Activated T-helper 1 cell treated with anti-CD3 and anti-CD28 coated beads, Interleukin-2, amount 50 U/mL, for 16 hours (primary cell): Measurements from ENCODE around the gene PCF11.
A peak's percentile ranks its signal among the peaks of the same experiment; 100 is the strongest.
"Not testable (repeated sequence)": the region's sequence is repeated elsewhere in the genome, so short reads cannot be mapped to it uniquely, and the experiment has no call there.

Experiments
- DNase-seq, 2 donors: peaks; one replicate each; pipeline ENCODE4 v3.0.0-alpha.2; 2020; ENCODE audit warnings: low read depth in 1 of 2, low spot score in 1 of 2

PCF11 gene, protein sequence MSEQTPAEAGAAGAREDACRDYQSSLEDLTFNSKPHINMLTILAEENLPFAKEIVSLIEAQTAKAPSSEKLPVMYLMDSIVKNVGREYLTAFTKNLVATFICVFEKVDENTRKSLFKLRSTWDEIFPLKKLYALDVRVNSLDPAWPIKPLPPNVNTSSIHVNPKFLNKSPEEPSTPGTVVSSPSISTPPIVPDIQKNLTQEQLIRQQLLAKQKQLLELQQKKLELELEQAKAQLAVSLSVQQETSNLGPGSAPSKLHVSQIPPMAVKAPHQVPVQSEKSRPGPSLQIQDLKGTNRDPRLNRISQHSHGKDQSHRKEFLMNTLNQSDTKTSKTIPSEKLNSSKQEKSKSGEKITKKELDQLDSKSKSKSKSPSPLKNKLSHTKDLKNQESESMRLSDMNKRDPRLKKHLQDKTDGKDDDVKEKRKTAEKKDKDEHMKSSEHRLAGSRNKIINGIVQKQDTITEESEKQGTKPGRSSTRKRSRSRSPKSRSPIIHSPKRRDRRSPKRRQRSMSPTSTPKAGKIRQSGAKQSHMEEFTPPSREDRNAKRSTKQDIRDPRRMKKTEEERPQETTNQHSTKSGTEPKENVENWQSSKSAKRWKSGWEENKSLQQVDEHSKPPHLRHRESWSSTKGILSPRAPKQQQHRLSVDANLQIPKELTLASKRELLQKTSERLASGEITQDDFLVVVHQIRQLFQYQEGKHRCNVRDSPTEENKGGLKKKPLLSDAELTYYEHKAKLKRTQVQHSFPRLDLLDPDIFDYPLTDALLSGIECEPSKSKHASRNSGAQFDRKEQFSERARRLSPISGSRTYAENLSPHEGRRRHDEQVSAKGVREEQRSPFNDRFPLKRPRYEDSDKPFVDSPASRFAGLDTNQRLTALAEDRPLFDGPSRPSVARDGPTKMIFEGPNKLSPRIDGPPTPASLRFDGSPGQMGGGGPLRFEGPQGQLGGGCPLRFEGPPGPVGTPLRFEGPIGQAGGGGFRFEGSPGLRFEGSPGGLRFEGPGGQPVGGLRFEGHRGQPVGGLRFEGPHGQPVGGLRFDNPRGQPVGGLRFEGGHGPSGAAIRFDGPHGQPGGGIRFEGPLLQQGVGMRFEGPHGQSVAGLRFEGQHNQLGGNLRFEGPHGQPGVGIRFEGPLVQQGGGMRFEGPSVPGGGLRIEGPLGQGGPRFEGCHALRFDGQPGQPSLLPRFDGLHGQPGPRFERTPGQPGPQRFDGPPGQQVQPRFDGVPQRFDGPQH (N-terminal part only)

DNA sequence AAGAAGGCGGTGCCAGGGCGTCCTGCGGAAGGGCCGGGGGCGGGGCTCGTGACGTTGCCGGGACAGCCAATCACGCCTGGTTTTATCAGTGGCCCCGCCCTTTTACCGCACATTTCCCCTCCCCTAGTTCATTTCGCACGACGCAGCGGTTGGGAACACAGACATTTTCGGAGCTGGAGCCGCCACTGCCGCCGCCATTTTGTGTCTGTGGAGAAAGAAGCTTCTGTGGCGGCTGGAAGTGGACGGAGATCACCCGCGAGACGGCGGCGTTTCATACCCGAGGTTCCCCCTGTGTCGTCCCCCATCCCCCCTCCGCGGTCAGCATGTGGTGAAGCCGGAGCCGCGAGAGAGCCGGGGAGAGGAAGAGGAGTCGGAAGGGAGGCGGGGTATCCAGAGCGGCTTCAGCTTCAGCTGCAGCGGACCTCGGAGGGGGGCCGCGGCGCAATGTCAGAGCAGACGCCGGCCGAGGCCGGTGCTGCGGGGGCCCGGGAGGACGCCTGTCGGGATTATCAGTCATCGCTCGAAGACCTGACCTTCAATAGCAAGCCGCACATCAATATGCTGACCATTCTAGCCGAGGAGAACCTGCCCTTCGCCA, at the start of gene PCF11:
PCF11 (plus strand) TSS at position 136 of the 598 bp plus-strand sequence; CDS start at position 445, 309 bp downstream.
- peak in 1 of 2 donors; percentile 94 for DNase-seq

DNA sequence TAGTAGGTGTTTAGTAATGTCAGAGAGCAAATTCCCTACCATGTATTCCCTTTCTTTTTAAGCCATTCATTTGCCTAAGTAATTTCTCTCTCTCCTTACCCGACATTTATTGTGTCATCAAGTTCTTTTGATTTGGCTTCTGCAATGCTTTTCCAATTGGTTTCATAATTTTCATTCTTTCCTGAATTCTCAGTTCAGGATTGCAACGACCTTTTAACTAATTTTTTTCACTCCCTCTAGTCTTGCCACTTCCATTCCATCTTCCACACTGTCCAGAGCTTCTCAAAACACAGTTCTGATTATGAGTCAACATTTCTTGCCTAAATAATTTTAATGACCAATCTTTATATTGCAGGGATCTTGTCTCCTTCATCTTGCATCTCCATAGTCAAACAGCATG, 44.0 kb upstream of the PCF11 start:
- DNase-seq: no peak

DNA sequence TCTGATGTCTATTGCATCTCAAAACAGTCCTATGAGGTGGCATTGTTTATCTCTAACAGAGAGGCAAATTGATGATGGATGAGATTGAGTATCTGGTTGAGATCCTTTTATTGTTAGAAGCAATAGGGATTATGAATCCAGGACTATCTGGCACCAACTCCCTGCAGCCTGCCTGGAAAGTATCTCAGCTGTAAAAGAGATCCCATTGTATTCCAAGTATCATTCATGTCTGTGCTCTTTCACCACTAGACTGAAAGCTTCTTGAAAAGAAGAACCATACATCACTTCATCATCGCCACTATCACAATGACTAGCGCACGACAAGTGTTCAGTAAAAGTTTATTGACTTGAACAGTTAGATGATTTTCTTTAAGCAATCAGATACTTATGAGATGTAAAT, 41.9 kb upstream of the PCF11 start:
- no peak for DNase-seq

GRCh38 chr11:83115551-83115950, 41.4 kb upstream of the PCF11 start:
- no peak for DNase-seq

- DNase-seq: no peak
Measured at GRCh38 chr11:83116015-83116641, 40.8 kb upstream of the PCF11 start.

DNA sequence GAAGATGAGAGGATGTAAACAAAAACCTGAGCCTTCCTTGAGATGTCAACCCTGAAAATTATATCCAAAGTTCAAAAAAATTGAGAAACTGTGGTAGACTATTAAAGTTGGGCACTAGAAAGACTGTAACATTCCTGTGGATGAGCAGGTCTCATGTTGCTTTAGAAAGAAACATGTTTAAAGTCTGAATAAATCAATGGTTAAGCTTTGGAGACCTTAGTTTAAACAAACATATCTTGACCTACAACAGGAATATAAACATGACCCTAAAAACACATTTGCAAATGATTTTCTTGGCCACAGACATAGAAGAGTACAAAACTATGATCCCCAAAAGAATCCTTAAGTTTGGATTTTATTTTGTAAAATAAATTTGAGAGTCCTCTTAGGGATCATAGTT, 38.1 kb upstream of the PCF11 start:
- no peak for DNase-seq

GRCh38 chr11:83119216-83119615, 37.7 kb upstream of the PCF11 start:
- DNase-seq: no peak

- no peak for DNase-seq
Measured at GRCh38 chr11:83120327-83120726, 36.6 kb upstream of the PCF11 start.

GRCh38 chr11:83122050-83122449, 34.9 kb upstream of the PCF11 start:
- no peak for DNase-seq

DNA sequence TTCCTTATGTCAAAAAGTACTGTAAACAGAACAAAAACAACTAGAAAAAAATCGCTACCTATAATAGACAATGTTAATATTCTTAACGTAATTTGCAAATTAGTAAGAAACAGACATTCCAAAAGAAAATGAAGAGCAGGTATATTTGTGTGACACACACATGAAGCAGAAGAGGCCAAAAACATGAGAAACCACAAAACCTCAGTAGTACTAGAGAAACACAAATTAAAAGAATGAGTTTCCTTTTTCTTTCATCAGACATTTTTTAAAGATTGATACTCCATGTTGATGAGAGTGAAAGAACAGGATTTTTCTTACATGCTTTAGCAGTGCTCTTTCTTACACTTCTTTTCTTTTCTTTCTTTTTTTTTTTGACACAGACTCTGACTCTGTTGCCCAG, 34.2 kb upstream of the PCF11 start:
- DNase-seq: no peak

- DNase-seq: no peak
Measured at GRCh38 chr11:83124636-83125424, 32.1 kb upstream of the PCF11 start.

- no peak for DNase-seq
Measured at GRCh38 chr11:83125577-83125976, 31.4 kb upstream of the PCF11 start.

DNA sequence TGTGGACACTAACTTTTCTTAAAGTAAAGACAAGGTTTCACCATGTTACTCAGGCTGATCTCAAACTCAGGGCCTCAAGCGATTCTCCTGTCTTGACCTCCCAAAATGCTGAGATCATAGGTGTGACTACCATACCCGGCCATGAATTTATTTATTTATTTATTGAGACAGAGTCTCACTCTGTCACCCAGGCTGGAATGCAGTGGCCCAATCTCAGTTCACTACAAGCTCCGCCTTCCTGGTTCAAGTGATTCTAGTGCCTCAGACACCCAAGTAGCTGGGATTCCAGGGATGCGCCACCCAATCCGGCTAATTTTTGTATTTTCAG, 29.7 kb upstream of the PCF11 start:
- DNase-seq: no peak

DNA sequence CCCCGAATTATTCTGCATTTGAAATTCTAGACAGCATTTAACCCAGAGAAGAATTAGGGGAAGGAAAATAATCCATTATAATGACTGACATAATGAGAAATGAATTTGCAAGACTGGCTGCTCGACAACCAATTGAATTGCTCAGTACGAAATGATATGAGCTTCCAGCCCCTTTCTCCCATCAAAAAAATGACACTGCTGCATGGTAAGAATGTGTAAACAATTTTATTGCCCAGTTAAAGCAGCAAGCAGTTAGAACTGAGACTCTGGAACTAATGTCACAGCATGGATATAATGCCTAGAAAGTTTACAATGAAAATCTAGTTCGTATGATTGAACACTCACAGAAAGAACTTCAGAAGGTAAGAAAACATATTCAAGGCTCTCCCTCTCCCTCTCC, 24.7 kb upstream of the PCF11 start:
- no peak for DNase-seq

- DNase-seq: not testable (repeated sequence)
Measured at GRCh38 chr11:83133266-83133665, 23.7 kb upstream of the PCF11 start.

DNA sequence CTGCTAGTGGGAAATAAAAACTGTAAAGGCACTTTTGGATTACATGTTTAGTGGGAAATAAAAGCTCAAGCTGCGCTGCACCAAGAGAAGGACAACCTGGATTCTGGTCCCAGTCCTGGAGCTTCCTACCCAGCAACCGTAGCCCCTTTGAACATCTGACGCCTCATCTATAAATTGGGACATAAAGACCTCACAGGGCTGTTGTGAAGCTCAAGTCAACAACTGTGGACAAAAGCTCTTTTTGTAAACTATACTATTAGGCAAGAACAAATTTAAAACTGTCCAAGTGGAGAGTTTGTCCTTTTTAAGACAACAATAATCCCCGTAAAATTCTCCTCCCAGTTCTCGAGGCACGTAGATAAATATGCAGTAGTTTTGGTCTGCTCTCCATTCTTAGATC, 17.6 kb upstream of the PCF11 start:
- no peak for DNase-seq

- DNase-seq: no peak
Measured at GRCh38 chr11:83140691-83141455, 16.1 kb upstream of the PCF11 start.

GRCh38 chr11:83147895-83148294, 9.0 kb upstream of the PCF11 start:
- DNase-seq: no peak

GRCh38 chr11:83150450-83150849, 6.5 kb upstream of the PCF11 start:
- DNase-seq: no peak
